Heart left ventricle (tissue), 13 donors: Measurements from ENCODE around the gene RNGTT.

Experiments used
- POLR2A ChIP-seq, 2 donors: fragments of 450-650 bp; IDR thresholded peaks; one replicate each; pipeline ENCODE4 v1.6.1; 2017; ENCODE audit warnings: antibody characterized with exemption in 2 of 2, mild to moderate bottlenecking in 2 of 2, moderate library complexity in 2 of 2
- TF ChIP-seq, protein P1 (sequence below), 12 donors: fragments of 200-600 bp; sonication (generic) in 4 of 12; IDR thresholded peaks; one replicate each; pipeline versions ENCODE4 v1.5.0 to v1.8.0; 2018 to 2022; ENCODE audit warnings: antibody characterized with exemption in 12 of 12, mild to moderate bottlenecking in 5 of 12
- donor health status: ischemic (EF 13 %, LVEDD 7.1; RV severe dilation, severe dysfunction).
- donor health status: DM: no; HTN: yes; CAD: no.
- donor health status: DM: no; HTN: no; CAD: no.
- donor health status: ischemic (EF 25% LVEDD 6.9; RV normal size, moderate dysfunction).
- donor health status: ischemic (EF 25% LVEDD 5.7; RV mildly dilated, moderate dysfunction).
- donor health status: ischemic (EF 35%, LVEDD 5.7; RV mildly dilated, moderate dysfunction).
- donor health status: nonischemic (EF 11% LVEDD 7.7; RV severe dilation, severe dysfunction).
- donor health status: DM: yes; HTN: yes; CAD: no.
- donor health status: PGD.
- donor health status: ischemic (EF 29% LVEDD 5.4; RV normal size, mild dysfunction).
- donor health status: nonischemic (EF 23%, LVEDD 6.1; RV moderate dilation, normal function).

DNA sequence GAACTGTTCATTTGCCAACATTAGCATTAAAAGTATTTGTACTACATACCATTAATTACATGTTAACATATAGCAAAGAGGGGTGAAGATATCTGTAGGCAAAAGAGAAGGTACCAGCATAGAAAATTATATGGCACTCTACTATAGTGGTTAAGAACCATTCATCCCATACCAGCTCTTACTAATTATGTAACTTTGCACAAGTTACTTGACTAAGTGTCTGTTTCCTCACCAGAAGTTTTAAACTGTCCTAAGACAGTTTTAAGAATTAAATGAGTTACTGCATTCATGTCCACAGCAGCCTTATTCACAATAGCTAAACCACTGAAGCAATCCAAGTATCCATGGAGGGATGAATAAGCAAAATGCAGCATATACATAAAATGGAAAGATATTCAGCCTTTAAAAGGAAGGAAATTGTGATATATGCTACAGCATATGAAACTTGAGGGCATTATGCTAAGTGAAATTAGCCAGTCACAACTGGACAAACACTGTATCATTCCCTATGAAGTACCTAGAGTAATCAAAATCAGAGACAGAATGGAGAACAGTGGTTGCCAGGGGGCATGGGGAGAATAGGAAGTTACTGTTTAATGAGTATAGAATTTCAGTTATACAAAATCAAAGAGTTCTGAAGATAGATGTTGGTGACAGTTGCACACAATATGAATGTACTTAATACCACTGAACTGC lies 98.9 kb downstream of the RNGTT start:
- TF ChIP-seq, protein P1, sequence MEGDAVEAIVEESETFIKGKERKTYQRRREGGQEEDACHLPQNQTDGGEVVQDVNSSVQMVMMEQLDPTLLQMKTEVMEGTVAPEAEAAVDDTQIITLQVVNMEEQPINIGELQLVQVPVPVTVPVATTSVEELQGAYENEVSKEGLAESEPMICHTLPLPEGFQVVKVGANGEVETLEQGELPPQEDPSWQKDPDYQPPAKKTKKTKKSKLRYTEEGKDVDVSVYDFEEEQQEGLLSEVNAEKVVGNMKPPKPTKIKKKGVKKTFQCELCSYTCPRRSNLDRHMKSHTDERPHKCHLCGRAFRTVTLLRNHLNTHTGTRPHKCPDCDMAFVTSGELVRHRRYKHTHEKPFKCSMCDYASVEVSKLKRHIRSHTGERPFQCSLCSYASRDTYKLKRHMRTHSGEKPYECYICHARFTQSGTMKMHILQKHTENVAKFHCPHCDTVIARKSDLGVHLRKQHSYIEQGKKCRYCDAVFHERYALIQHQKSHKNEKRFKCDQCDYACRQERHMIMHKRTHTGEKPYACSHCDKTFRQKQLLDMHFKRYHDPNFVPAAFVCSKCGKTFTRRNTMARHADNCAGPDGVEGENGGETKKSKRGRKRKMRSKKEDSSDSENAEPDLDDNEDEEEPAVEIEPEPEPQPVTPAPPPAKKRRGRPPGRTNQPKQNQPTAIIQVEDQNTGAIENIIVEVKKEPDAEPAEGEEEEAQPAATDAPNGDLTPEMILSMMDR (IDR thresholded peaks at IDR 0.05), result no peak
- TF ChIP-seq POLR2A (IDR thresholded peaks at IDR 0.05), result no peak
